Mesenchymal stem cell (in vitro differentiated cells and primary cell): Measurements from ENCODE around the gene TENM3.

Experiments
- DNase-seq: peaks from one replicate; pipeline ENCODE4 v3.0.0-alpha.2; 2013
- H2AFZ ChIP-seq: one replicate; pipeline ENCODE4 v1.6.1; 2013; ENCODE audit warnings: low read depth, mild to moderate bottlenecking, control low read depth, inconsistent platforms, low read length, moderate library complexity
- H2AK5ac ChIP-seq: 2 replicates; pipeline ENCODE4 v1.6.1; 2013; ENCODE audit warnings: low read length, moderate library complexity, mild to moderate bottlenecking, inconsistent platforms; ENCODE audit not compliant: severe bottlenecking
- H2BK120ac ChIP-seq: one replicate; pipeline ENCODE4 v1.6.1; 2013; ENCODE audit warnings: low read depth, mild to moderate bottlenecking, inconsistent platforms, low read length, moderate library complexity
- H2BK12ac ChIP-seq, 2 experiments: one replicate each; pipeline ENCODE4 v1.6.1; 2013; ENCODE audit warnings: inconsistent platforms in 2 of 2, low read length in 2 of 2, mild to moderate bottlenecking in 2 of 2, moderate library complexity in 2 of 2, control low read depth in 1 of 2
- H2BK15ac ChIP-seq: one replicate; pipeline ENCODE4 v1.6.1; 2013; ENCODE audit warnings: mild to moderate bottlenecking, low read depth, inconsistent platforms; ENCODE audit not compliant: poor library complexity, severe bottlenecking
- H2BK5ac ChIP-seq: 2 replicates; pipeline ENCODE4 v1.6.1; 2013; ENCODE audit warnings: low read depth, mild to moderate bottlenecking, low read length, control low read depth, inconsistent platforms; ENCODE audit not compliant: poor library complexity, severe bottlenecking
- H3K14ac ChIP-seq, 2 experiments: one replicate each; pipeline ENCODE4 v1.6.1; 2013; ENCODE audit warnings: inconsistent platforms in 2 of 2, low read length in 2 of 2, control low read depth in 1 of 2, mild to moderate bottlenecking in 1 of 2, moderate library complexity in 1 of 2
- H3K18ac ChIP-seq, 2 experiments: one replicate each; pipeline ENCODE4 v1.6.1; 2013; ENCODE audit warnings: inconsistent platforms in 2 of 2, low read length in 2 of 2, control low read depth in 1 of 2, low read depth in 1 of 2, mild to moderate bottlenecking in 1 of 2
- H3K23ac ChIP-seq, 2 experiments: one replicate each; pipeline ENCODE4 v1.6.1; 2013; ENCODE audit warnings: inconsistent platforms in 2 of 2, low read length in 2 of 2, mild to moderate bottlenecking in 2 of 2, moderate library complexity in 2 of 2, control low read depth in 1 of 2
- H3K27ac ChIP-seq: 2 replicates; pipeline ENCODE4 v1.5.1; 2013; ENCODE audit warnings: mild to moderate bottlenecking, moderate library complexity, low read length, control low read depth, inconsistent platforms; ENCODE audit not compliant: poor library complexity, severe bottlenecking
- H3K27me3 ChIP-seq, 2 experiments: 2 replicates each; pipeline versions ENCODE4 v1.6.1 to v1.7.0; 2013; ENCODE audit warnings: low read length in 2 of 2, mild to moderate bottlenecking in 2 of 2, moderate library complexity in 2 of 2, control low read depth in 1 of 2, inconsistent platforms in 1 of 2; ENCODE audit not compliant: control insufficient read depth in 1 of 2, insufficient read depth in 1 of 2
- H3K36me3 ChIP-seq, 2 experiments: 2 replicates each; pipeline versions ENCODE4 v1.6.1 to v1.7.0; 2013; ENCODE audit warnings: low read length in 2 of 2, control low read depth in 1 of 2, inconsistent platforms in 1 of 2, low read depth in 1 of 2, mild to moderate bottlenecking in 1 of 2; ENCODE audit not compliant: insufficient read depth in 2 of 2, control insufficient read depth in 1 of 2
- H3K4ac ChIP-seq, 2 experiments: one replicate each; pipeline ENCODE4 v1.6.1; 2013; ENCODE audit warnings: inconsistent platforms in 2 of 2, low read length in 2 of 2, mild to moderate bottlenecking in 2 of 2, moderate library complexity in 2 of 2, control low read depth in 1 of 2, low read depth in 1 of 2
- H3K4me1 ChIP-seq: 2 replicates; pipeline ENCODE4 v1.6.1; 2013; ENCODE audit warnings: low read depth, low read length, control low read depth; ENCODE audit not compliant: control insufficient read depth, insufficient read depth
- H3K4me2 ChIP-seq: 2 replicates; pipeline ENCODE4 v1.6.1; 2013; ENCODE audit warnings: low read length, mild to moderate bottlenecking, inconsistent platforms; ENCODE audit not compliant: poor library complexity, severe bottlenecking
- H3K4me3 ChIP-seq, 2 experiments: 2 replicates each; pipeline versions ENCODE4 v1.5.1 to v1.7.0; 2013; ENCODE audit warnings: low read length in 2 of 2, mild to moderate bottlenecking in 2 of 2, control low read depth in 1 of 2, low read depth in 1 of 2; ENCODE audit not compliant: insufficient read depth in 1 of 2
- H3K79me1 ChIP-seq: replicated peaks from 2 replicates; pipeline ENCODE4 v1.6.1; 2013; ENCODE audit warnings: mild to moderate bottlenecking, control low read depth, low read length, inconsistent platforms; ENCODE audit not compliant: poor library complexity, severe bottlenecking
- H3K9ac ChIP-seq: 2 replicates; pipeline ENCODE4 v1.7.0; 2013; ENCODE audit warnings: mild to moderate bottlenecking, low read length, moderate library complexity
- H3K9me3 ChIP-seq: 2 replicates; pipeline ENCODE4 v1.7.0; 2013; ENCODE audit warnings: mild to moderate bottlenecking, low read length; ENCODE audit not compliant: control insufficient read depth
- H4K8ac ChIP-seq: one replicate; pipeline ENCODE4 v1.6.1; 2013; ENCODE audit warnings: inconsistent platforms, mild to moderate bottlenecking, low read length, moderate library complexity
- H4K91ac ChIP-seq: one replicate; pipeline ENCODE4 v1.6.1; 2013; ENCODE audit warnings: mild to moderate bottlenecking, low read length, inconsistent platforms
- WGBS: methylation state at CpG from one replicate; pipeline ENCODE4 v1.1.7; 2013; ENCODE audit warnings: mixed read lengths; 5-methylcytosine and 5-hydroxymethylcytosine counted together

The TENM3 gene

DNA sequence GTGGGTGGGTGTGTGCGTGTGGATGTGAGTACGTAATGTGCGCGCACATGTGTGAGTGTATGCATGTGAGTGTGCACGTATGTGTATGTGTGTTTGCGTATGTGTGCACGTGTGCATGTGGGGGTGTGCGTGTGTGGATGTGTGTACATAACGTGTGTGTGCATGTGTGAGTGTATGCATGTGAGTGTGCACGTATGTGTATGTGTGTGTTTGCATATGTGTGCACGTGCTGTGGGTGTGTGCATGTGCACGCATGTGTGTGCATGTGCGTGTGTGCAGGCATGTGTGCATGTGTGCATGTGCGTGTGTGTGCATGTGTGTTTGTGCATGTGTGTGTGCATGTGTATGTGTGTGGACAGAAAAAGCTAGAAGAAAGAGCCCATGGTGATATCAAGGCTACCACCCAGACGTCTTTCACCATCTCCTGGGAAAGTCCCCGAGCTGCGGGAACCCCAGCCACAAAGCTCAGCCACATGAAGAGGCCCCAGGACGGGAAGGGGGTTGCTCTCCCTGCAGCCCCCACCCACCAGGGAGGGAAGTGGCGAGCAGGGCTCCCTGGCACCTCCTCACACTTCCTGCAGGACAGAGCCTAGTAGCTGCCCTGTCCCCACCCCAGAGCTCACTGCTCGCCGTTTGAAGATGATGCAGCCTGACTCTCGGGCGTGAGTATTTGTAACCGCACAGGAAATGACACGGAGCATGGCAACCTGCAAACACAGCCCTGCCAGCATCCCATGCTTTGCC lies 565.6 kb downstream of the TENM3 start:
- Histone ChIP-seq H2AK5ac (no peak overlapping the region), H2BK5ac (no peak overlapping the region), H3K27me3 (no peaks in the 10 kb centered on the region), H4K8ac (no peak overlapping the region), H3K23ac (no peak overlapping the region), H3K4ac (no peak overlapping the region), H3K79me1 (no peaks in the 10 kb centered on the region), H3K4me2 (no peak overlapping the region), H3K4me3 (no peak overlapping the region), H2BK120ac (no peak overlapping the region), H3K36me3 (no peaks in the 10 kb centered on the region), H3K14ac (no peak overlapping the region), H3K18ac (no peak overlapping the region), H2BK15ac (no peak overlapping the region), H3K4me1 (peaks cover 28% of the 10 kb centered on the region), H3K27ac (no peak overlapping the region), H2BK12ac (no peak overlapping the region), H4K91ac (peak overlapping the region; percentile 47), H3K9ac (no peak overlapping the region), H2AFZ (no peak overlapping the region), H3K9me3 (no peaks in the 10 kb centered on the region)
- DNase-seq = peak; percentile 17
- WGBS = 86% methylated on average over 25 of the region's 25 CpGs

DNA sequence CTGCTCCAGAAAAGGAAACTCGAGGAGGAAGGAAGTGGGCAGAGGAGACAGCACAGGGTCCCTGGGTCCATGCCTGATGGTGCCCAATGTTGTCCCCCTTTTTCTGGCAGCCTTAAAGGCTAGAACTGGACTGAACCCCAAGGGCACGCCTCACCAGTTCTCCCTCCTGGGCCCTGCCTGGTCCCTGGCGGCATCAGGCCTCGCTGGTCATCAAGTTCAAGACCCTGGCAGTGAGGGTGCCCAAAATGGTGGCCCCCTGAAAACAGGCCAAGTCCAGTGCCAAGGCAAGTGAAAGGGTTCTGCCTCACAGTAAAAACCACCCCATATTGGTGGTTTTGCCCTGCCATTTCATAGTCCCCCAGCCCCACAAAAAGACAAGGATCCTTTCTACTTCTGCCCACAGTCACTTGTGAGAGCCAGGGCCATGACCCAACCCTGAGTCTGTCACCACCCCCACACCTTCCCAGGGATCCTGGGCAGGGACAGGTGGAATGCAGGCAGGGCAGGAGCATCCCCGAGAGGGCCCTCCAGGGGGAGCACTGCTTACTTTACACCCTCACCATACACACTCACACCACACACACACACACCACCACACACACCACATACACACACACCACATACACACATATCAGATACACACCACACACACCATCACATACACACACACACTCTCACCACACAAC lies 566.4 kb downstream of the TENM3 start:
- DNase-seq = no peak
- H3K4ac ChIP-seq = no peak overlapping the region
- no peaks in the 10 kb centered on the region for H3K36me3 ChIP-seq
- H3K27me3 ChIP-seq = no peaks in the 10 kb centered on the region
- H3K9ac ChIP-seq = no peak overlapping the region
- H3K79me1 ChIP-seq = no peaks in the 10 kb centered on the region
- H3K4me3 ChIP-seq = no peak overlapping the region
- no peak overlapping the region for H3K27ac ChIP-seq
- no peak overlapping the region for H4K8ac ChIP-seq
- H2AFZ ChIP-seq = no peak overlapping the region
- no peak overlapping the region for H2BK5ac ChIP-seq
- H4K91ac ChIP-seq = no peak overlapping the region
- H3K4me2 ChIP-seq = no peak overlapping the region
- H3K9me3 ChIP-seq = no peaks in the 10 kb centered on the region
- no peak overlapping the region for H3K14ac ChIP-seq
- no peak overlapping the region for H3K18ac ChIP-seq
- H2BK12ac ChIP-seq = no peak overlapping the region
- H3K23ac ChIP-seq = no peak overlapping the region
- H2BK15ac ChIP-seq = no peak overlapping the region
- H3K4me1 ChIP-seq = peaks cover 28% of the 10 kb centered on the region
- no peak overlapping the region for H2AK5ac ChIP-seq
- no peak overlapping the region for H2BK120ac ChIP-seq
- WGBS = 92% methylated on average over 5 of the region's 5 CpGs

- H3K18ac ChIP-seq = no peak overlapping the region
- no peak overlapping the region for H2AK5ac ChIP-seq
- H3K79me1 ChIP-seq = no peaks in the 10 kb centered on the region
- peak overlapping the region in 1 of 2 experiments; percentile 36 for H3K14ac ChIP-seq
- H4K91ac ChIP-seq = peak overlapping the region; percentile 62
- 90% methylated on average over 3 of the region's 4 CpGs for WGBS
- H3K27ac ChIP-seq = no peak overlapping the region
- H3K4ac ChIP-seq = no peak overlapping the region
- no peaks in the 10 kb centered on the region for H3K27me3 ChIP-seq
- H2AFZ ChIP-seq = no peak overlapping the region
- DNase-seq = no peak
- no peak overlapping the region for H3K4me3 ChIP-seq
- H2BK12ac ChIP-seq = no peak overlapping the region
- H3K36me3 ChIP-seq = no peaks in the 10 kb centered on the region
- H4K8ac ChIP-seq = no peak overlapping the region
- no peak overlapping the region for H2BK120ac ChIP-seq
- no peak overlapping the region for H2BK15ac ChIP-seq
- H3K4me1 ChIP-seq = peaks cover 28% of the 10 kb centered on the region
- H2BK5ac ChIP-seq = no peak overlapping the region
- no peak overlapping the region for H3K9ac ChIP-seq
- H3K9me3 ChIP-seq = no peaks in the 10 kb centered on the region
- H3K23ac ChIP-seq = no peak overlapping the region
- H3K4me2 ChIP-seq = no peak overlapping the region
These were observed 567.0 kb downstream of the TENM3 start for GRCh38 chr4:182810103-182810615.

GRCh38 chr4:182812916-182813315 lies 569.7 kb downstream of the TENM3 start:
- H3K79me1 ChIP-seq = no peaks in the 10 kb centered on the region
- H3K36me3 ChIP-seq = no peaks in the 10 kb centered on the region
- no peak overlapping the region for H2BK12ac ChIP-seq
- H3K23ac ChIP-seq = no peak overlapping the region
- no peak overlapping the region for H2BK5ac ChIP-seq
- no peak overlapping the region for H3K14ac ChIP-seq
- H3K9me3 ChIP-seq = no peaks in the 10 kb centered on the region
- no peaks in the 10 kb centered on the region for H3K27me3 ChIP-seq
- no peak overlapping the region for H3K18ac ChIP-seq
- no peak overlapping the region for H3K4ac ChIP-seq
- H2AFZ ChIP-seq = no peak overlapping the region
- no peak overlapping the region for H3K9ac ChIP-seq
- no peak for DNase-seq
- no peak overlapping the region for H3K27ac ChIP-seq
- no peak overlapping the region for H4K91ac ChIP-seq
- no peak overlapping the region for H4K8ac ChIP-seq
- H2BK15ac ChIP-seq = no peak overlapping the region
- peaks cover 19% of the 10 kb centered on the region for H3K4me1 ChIP-seq
- 65% methylated on average over 2 of the region's 4 CpGs for WGBS
- no peak overlapping the region for H2AK5ac ChIP-seq
- H3K4me2 ChIP-seq = no peak overlapping the region
- no peak overlapping the region for H3K4me3 ChIP-seq
- no peak overlapping the region for H2BK120ac ChIP-seq
